Fibroblast of lung (primary cell): ENCODE measurements around the gene EML2. TPM values are rescaled to one million over a fixed set of nuclear protein-coding genes. Genes with fewer than 3 reads are reported as not detected.
A peak's percentile ranks its signal among the peaks of the same experiment; 100 is the strongest.

Experiments
- DNase-seq, 2 donors: peaks; one replicate each; pipeline versions ENCODE4 v3.0.0 to v3.0.0-alpha.2; 2010; ENCODE audit warnings: low read depth in 2 of 2
- H2AFZ ChIP-seq: 2 replicates; pipeline ENCODE4 v1.5.1; 2012; ENCODE audit warnings: low read length, control low read depth, inconsistent platforms
- H3K27ac ChIP-seq: 2 replicates; pipeline ENCODE4 v1.5.1; 2011; ENCODE audit warnings: low read length, control low read depth; ENCODE audit not compliant: insufficient read depth
- H3K27me3 ChIP-seq: 2 replicates; pipeline ENCODE4 v1.5.1; 2011; ENCODE audit warnings: mild to moderate bottlenecking, low read length; ENCODE audit not compliant: control insufficient read depth, insufficient read depth
- H3K36me3 ChIP-seq: 2 replicates; pipeline ENCODE4 v1.5.1; 2011; ENCODE audit warnings: low read length; ENCODE audit not compliant: control insufficient read depth, insufficient read depth
- H3K4me1 ChIP-seq: 2 replicates; pipeline ENCODE4 v1.5.1; 2011; ENCODE audit warnings: low read length; ENCODE audit not compliant: control insufficient read depth, insufficient read depth; ENCODE audit errors: extremely low read depth
- H3K4me2 ChIP-seq: 2 replicates; pipeline ENCODE4 v1.5.1; 2011; ENCODE audit warnings: low read length, control low read depth; ENCODE audit not compliant: insufficient read depth; ENCODE audit errors: extremely low read depth
- H3K4me3 ChIP-seq, 4 experiments: fragments of 200-600 bp in 1 of 4; sonication (generic) in 1 of 4; replicated peaks in 1 of 4; 2 replicates each; pipeline ENCODE4 v1.5.1; 2011 to 2016; ENCODE audit warnings: low read length in 4 of 4, low read depth in 3 of 4, mild to moderate bottlenecking in 3 of 4, control low read depth in 2 of 4, inconsistent platforms in 1 of 4, mixed read lengths in 1 of 4; ENCODE audit not compliant: insufficient read depth in 1 of 4; ENCODE audit errors: control extremely low read depth in 1 of 4
- H3K79me2 ChIP-seq: 2 replicates; pipeline ENCODE4 v1.5.1; 2012; ENCODE audit warnings: mild to moderate bottlenecking, low read length, inconsistent platforms; ENCODE audit not compliant: control insufficient read depth, insufficient read depth
- H3K9ac ChIP-seq: 2 replicates; pipeline ENCODE4 v1.5.1; 2011; ENCODE audit warnings: mild to moderate bottlenecking, low read length, control low read depth; ENCODE audit not compliant: insufficient read depth
- H3K9me3 ChIP-seq: 2 replicates; pipeline ENCODE4 v1.5.1; 2012; ENCODE audit warnings: low read depth, low read length; ENCODE audit not compliant: control insufficient read depth, insufficient read depth
- H4K20me1 ChIP-seq: 2 replicates; pipeline ENCODE4 v1.5.1; 2011; ENCODE audit warnings: low read length; ENCODE audit not compliant: control insufficient read depth, insufficient read depth; ENCODE audit errors: extremely low read depth
- EZH2 ChIP-seq: IDR thresholded peaks from 2 replicates; pipeline ENCODE4 v1.5.1; 2012; ENCODE audit warnings: low read length, control low read depth, mild to moderate bottlenecking; ENCODE audit errors: missing control alignments
- polyA plus RNA-seq, 2 donors: library from polyadenylated mRNA; depleted of rRNA in 1 of 2; stranded (reverse) in 1 of 2; unstranded in 1 of 2; fragments of >200 nt; gene quantifications; 2 replicates each; pipeline ENCODE4 v1.2.1, GENCODE V29; 2011 to 2012; ENCODE audit warnings: missing spikeins in 1 of 2
- total RNA-seq: library from RNA; depleted of rRNA; stranded (reverse); fragments of >200 nt; gene quantifications from 2 replicates; pipeline ENCODE4 v1.2.1, GENCODE V29; 2014
- TF ChIP-seq, protein P1 (sequence below), 2 donors: IDR thresholded peaks in 1 of 2; conservative IDR thresholded peaks in 1 of 2; 1 replicate in 1 of 2; 2 replicates in 1 of 2; pipeline ENCODE4 v1.5.1; 2011 to 2012; ENCODE audit warnings: low read length in 2 of 2, control low read depth in 1 of 2, inconsistent platforms in 1 of 2, low read depth in 1 of 2, mild to moderate bottlenecking in 1 of 2

Gene EML2
- total and polyA plus RNA-seq, 2 donors (not counting 1 experiment from before 2014, with no cell fraction given), result 11.2 to 69.9 TPM

DNA sequence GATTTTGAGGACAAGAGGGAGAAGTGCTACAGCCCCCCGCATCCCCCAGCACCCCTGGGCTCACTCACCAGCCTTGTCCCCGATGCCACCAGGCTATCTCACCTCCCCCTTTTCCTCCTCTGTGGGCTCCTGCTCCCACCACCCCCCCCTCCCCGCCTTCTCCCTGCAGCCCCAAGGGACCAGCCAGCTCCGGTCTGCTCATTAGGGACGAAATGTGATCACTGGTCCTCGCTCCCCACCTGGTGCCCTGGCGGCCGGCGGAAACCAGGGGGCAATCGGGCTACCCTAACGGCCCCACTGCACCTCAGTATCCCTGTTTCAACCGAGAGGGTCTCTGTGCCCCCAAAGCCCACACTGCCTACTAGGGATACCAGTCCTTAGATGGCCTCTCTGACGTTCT is 39.9 kb downstream of the EML2 start:
- H3K27me3 ChIP-seq, result peaks cover 43% of the 10 kb centered on the region
- H3K4me1 ChIP-seq, result peaks cover 2% of the 10 kb centered on the region
- no peak overlapping the region for H3K4me3 ChIP-seq
- no peak overlapping the region for H3K27ac ChIP-seq
- H3K36me3 ChIP-seq, result no peaks in the 10 kb centered on the region
- H4K20me1 ChIP-seq, result no peaks in the 10 kb centered on the region
- H3K79me2 ChIP-seq, result no peaks in the 10 kb centered on the region
- no peak for TF ChIP-seq EZH2
- TF ChIP-seq, protein P1, sequence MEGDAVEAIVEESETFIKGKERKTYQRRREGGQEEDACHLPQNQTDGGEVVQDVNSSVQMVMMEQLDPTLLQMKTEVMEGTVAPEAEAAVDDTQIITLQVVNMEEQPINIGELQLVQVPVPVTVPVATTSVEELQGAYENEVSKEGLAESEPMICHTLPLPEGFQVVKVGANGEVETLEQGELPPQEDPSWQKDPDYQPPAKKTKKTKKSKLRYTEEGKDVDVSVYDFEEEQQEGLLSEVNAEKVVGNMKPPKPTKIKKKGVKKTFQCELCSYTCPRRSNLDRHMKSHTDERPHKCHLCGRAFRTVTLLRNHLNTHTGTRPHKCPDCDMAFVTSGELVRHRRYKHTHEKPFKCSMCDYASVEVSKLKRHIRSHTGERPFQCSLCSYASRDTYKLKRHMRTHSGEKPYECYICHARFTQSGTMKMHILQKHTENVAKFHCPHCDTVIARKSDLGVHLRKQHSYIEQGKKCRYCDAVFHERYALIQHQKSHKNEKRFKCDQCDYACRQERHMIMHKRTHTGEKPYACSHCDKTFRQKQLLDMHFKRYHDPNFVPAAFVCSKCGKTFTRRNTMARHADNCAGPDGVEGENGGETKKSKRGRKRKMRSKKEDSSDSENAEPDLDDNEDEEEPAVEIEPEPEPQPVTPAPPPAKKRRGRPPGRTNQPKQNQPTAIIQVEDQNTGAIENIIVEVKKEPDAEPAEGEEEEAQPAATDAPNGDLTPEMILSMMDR (conservative IDR thresholded peaks at IDR 0.05 in 1 of 2, IDR thresholded peaks at IDR 0.05 in 1 of 2; ENCODE audit: low read depth in 1 of 2, low read length in 2 of 2), result no peak
- no peaks in the 10 kb centered on the region for H3K9me3 ChIP-seq
- no peak overlapping the region for H3K4me2 ChIP-seq
- H3K9ac ChIP-seq, result no peak overlapping the region
- no peak for DNase-seq
- no peak overlapping the region for H2AFZ ChIP-seq

DNA sequence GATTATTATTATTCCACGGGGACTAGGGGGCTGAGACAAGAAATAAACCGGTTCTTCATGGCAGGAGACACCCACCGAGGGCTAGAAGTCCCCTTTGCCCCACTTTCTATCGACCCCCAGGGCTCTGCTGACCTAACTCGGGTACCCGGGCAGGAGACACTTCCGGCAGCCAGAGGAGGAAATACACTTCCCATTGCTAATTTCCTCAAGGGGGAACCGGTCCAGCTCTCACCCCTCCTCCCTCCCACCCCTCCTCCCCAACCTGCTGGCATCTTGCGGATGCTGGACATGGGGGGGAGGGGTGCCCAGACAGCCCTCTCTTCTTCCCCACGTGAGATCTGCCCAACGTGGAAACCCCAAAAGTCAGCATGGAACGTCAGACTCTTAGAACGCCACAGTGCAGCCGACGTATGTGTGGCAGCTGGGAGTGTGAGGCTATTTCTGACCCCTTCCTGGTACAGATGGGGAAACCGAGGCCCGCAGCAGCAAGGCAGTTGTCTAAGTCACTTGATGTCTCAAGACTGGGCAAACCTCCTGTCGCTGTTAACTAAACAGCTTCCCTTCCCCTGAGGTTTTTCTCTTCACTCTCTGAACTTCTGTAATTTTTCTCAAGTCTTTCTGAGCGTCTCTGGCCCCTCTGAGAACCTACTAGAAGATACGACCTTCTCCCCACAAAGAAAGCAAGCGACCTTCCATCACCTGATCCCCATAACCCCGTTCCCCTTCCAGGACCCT is 40.8 kb downstream of the EML2 start:
- H3K4me1 ChIP-seq, result peaks cover 2% of the 10 kb centered on the region
- H3K79me2 ChIP-seq, result no peaks in the 10 kb centered on the region
- TF ChIP-seq EZH2, result peak; percentile 74
- TF ChIP-seq, protein P1 (conservative IDR thresholded peaks at IDR 0.05 in 1 of 2, IDR thresholded peaks at IDR 0.05 in 1 of 2; ENCODE audit: low read depth in 1 of 2, low read length in 2 of 2), result no peak
- H2AFZ ChIP-seq, result peak overlapping the region; percentile 70
- H3K27me3 ChIP-seq, result peaks cover 43% of the 10 kb centered on the region
- peak overlapping the region in 2 of 4 experiments; percentile 32 to 42 for H3K4me3 ChIP-seq
- no peak overlapping the region for H3K27ac ChIP-seq
- no peaks in the 10 kb centered on the region for H3K9me3 ChIP-seq
- no peak overlapping the region for H3K9ac ChIP-seq
- no peak for DNase-seq
- H3K36me3 ChIP-seq, result no peaks in the 10 kb centered on the region
- H3K4me2 ChIP-seq, result peak overlapping the region; percentile 51
- H4K20me1 ChIP-seq, result no peaks in the 10 kb centered on the region

DNA sequence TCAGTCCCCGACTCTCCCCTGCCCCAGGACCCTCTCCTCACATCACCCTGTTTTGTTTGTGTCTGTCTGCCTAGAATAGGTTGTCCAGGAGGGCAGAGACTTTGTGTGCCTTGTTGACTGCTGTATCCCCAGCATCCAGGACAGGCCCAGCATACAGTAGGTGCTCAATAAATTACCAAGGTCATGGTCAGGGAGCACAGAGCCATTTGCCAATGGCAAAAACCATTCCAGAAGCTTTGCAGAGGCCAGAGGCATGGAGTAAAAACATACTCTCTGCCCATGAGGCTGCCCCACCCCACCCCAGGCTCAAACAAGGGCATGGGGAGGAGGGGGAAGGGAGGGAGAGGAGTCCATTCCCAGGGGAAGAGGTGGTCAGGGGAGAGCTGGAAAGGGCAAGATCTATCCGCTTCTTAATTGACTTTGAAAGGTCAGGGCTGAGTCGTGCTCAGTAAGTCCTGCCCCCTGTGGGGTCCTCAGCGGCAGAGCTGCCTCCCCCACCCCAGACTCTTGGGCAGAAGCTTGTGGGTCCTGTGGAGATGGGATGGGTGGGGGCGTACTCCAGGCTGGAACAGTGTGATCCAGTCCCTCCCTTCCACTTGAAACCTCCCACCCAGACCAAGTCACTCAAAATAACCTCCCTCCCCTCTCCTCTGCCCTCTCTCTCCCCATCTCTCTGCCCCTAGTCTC is 41.6 kb downstream of the EML2 start:
- no peaks in the 10 kb centered on the region for H3K79me2 ChIP-seq
- no peak overlapping the region for H3K9ac ChIP-seq
- DNase-seq, result no peak
- H3K36me3 ChIP-seq, result no peaks in the 10 kb centered on the region
- H3K27ac ChIP-seq, result no peak overlapping the region
- peak overlapping the region; percentile 51 for H3K4me2 ChIP-seq
- peak overlapping the region; percentile 70 for H2AFZ ChIP-seq
- peaks cover 2% of the 10 kb centered on the region for H3K4me1 ChIP-seq
- H4K20me1 ChIP-seq, result no peaks in the 10 kb centered on the region
- peaks cover 41% of the 10 kb centered on the region for H3K27me3 ChIP-seq
- TF ChIP-seq, protein P1 (conservative IDR thresholded peaks at IDR 0.05 in 1 of 2, IDR thresholded peaks at IDR 0.05 in 1 of 2; ENCODE audit: low read depth in 1 of 2, low read length in 2 of 2), result no peak
- no peak for TF ChIP-seq EZH2
- H3K9me3 ChIP-seq, result no peaks in the 10 kb centered on the region
- H3K4me3 ChIP-seq, result peak overlapping the region in 2 of 4 experiments; percentile 32 to 42
